CD14-positive monocyte (primary cell): ENCODE measurements around the gene CHID1. TPM values are rescaled to one million over a fixed set of nuclear protein-coding genes. Genes with fewer than 3 reads are reported as not detected.
A peak's percentile ranks its signal among the peaks of the same experiment; 100 is the strongest.

Experiments
- DNase-seq, 3 donors: peaks; one replicate each; pipeline ENCODE4 v3.0.0-alpha.2; 2011 to 2022
- H2AFZ ChIP-seq: 2 replicates; pipeline ENCODE4 v1.6.0; 2012; ENCODE audit warnings: mild to moderate bottlenecking, low read depth, low read length, inconsistent platforms; ENCODE audit not compliant: insufficient read depth, poor library complexity, severe bottlenecking
- H3K27ac ChIP-seq, 2 donors: 1 replicate in 1 of 2; 2 replicates in 1 of 2; pipeline ENCODE4 v1.5.1; 2012 to 2013; ENCODE audit warnings: low read length in 2 of 2, control low read depth in 1 of 2, inconsistent platforms in 1 of 2, low read depth in 1 of 2, mild to moderate bottlenecking in 1 of 2
- H3K27me3 ChIP-seq, 2 donors: one replicate each; pipeline versions ENCODE4 v1.6.0 to v1.6.1; 2011 to 2013; ENCODE audit warnings: low read length in 2 of 2; ENCODE audit not compliant: control insufficient read depth in 2 of 2, insufficient read depth in 2 of 2
- H3K36me3 ChIP-seq, 2 donors: replicated peaks in 1 of 2; 1 replicate in 1 of 2; 2 replicates in 1 of 2; pipeline versions ENCODE4 v1.5.1 to v1.6.1; 2012 to 2013; ENCODE audit warnings: low read length in 2 of 2, control low read depth in 1 of 2, inconsistent platforms in 1 of 2, mild to moderate bottlenecking in 1 of 2; ENCODE audit not compliant: insufficient read depth in 2 of 2, control insufficient read depth in 1 of 2
- H3K4me1 ChIP-seq, 2 donors: 1 replicate in 1 of 2; 2 replicates in 1 of 2; pipeline versions ENCODE4 v1.5.1 to v1.6.1; 2012 to 2013; ENCODE audit warnings: low read length in 2 of 2, control low read depth in 1 of 2, inconsistent platforms in 1 of 2, mild to moderate bottlenecking in 1 of 2, moderate library complexity in 1 of 2; ENCODE audit not compliant: insufficient read depth in 2 of 2, control insufficient read depth in 1 of 2
- H3K4me2 ChIP-seq: replicated peaks from 2 replicates; pipeline ENCODE3; 2012; ENCODE audit warnings: low read length, moderate library complexity, mild to moderate bottlenecking; ENCODE audit not compliant: poor library complexity, severe bottlenecking; ENCODE audit errors: extremely low read depth
- H3K4me3 ChIP-seq, 3 experiments: fragments of 200-600 bp in 1 of 3; sonication (generic) in 1 of 3; replicated peaks in 1 of 3; 1 replicate in 2 of 3; 2 replicates in 1 of 3; pipeline ENCODE4 v1.5.1; 2011 to 2013; ENCODE audit warnings: low read length in 3 of 3, mild to moderate bottlenecking in 3 of 3, control low read depth in 2 of 3, low read depth in 2 of 3, inconsistent platforms in 1 of 3, moderate library complexity in 1 of 3
- H3K79me2 ChIP-seq: 2 replicates; pipeline ENCODE4 v1.6.0; 2012; ENCODE audit warnings: mild to moderate bottlenecking, control low read depth, inconsistent platforms, low read length, moderate library complexity; ENCODE audit not compliant: insufficient read depth
- H3K9ac ChIP-seq: 2 replicates; pipeline ENCODE4 v1.6.0; 2017; ENCODE audit warnings: low read length, mild to moderate bottlenecking; ENCODE audit not compliant: insufficient read depth, poor library complexity, severe bottlenecking
- H3K9me3 ChIP-seq, 2 donors: replicated peaks in 1 of 2; 1 replicate in 1 of 2; 2 replicates in 1 of 2; pipeline versions ENCODE4 v1.5.1 to v1.6.1; 2012 to 2013; ENCODE audit warnings: low read length in 2 of 2, control low read depth in 1 of 2; ENCODE audit not compliant: control insufficient read depth in 1 of 2, insufficient read depth in 1 of 2
- H4K20me1 ChIP-seq: 2 replicates; pipeline ENCODE4 v1.6.0; 2012; ENCODE audit warnings: mild to moderate bottlenecking, low read length, control low read depth, moderate library complexity; ENCODE audit not compliant: insufficient read depth
- H3K27ac Mint-ChIP-seq, 7 donors: one replicate each; pipeline ENCODE4 v1.8.0; 2020; ENCODE audit warnings: mild to moderate bottlenecking in 7 of 7, mixed read lengths in 7 of 7, moderate library complexity in 6 of 7, inconsistent platforms in 2 of 7
- H3K27me3 Mint-ChIP-seq, 3 donors: one replicate each; pipeline ENCODE4 v1.8.0; 2021 to 2022; ENCODE audit warnings: low read depth in 3 of 3, mild to moderate bottlenecking in 3 of 3, mixed read lengths in 3 of 3, moderate library complexity in 3 of 3, inconsistent platforms in 1 of 3
- H3K36me3 Mint-ChIP-seq, 2 donors: one replicate each; pipeline ENCODE4 v1.8.0; 2020; ENCODE audit warnings: mixed read lengths in 2 of 2, inconsistent platforms in 1 of 2, mild to moderate bottlenecking in 1 of 2
- H3K4me1 Mint-ChIP-seq: one replicate; pipeline ENCODE4 v1.8.0; 2020; ENCODE audit warnings: mild to moderate bottlenecking, mixed read lengths
- H3K4me3 Mint-ChIP-seq, 2 donors: one replicate each; pipeline ENCODE4 v1.8.0; 2020; ENCODE audit warnings: mild to moderate bottlenecking in 2 of 2, mixed read lengths in 2 of 2, moderate library complexity in 1 of 2
- H3K9me3 Mint-ChIP-seq, 7 donors: one replicate each; pipeline ENCODE4 v1.8.0; 2020 to 2022; ENCODE audit warnings: mixed read lengths in 7 of 7, mild to moderate bottlenecking in 6 of 7, moderate library complexity in 6 of 7, inconsistent platforms in 2 of 7
- CTCF ChIP-seq: fragments of 200-600 bp; IDR thresholded peaks from one replicate; pipeline ENCODE4 v1.8.0; 2022; ENCODE audit warnings: antibody characterized with exemption, mild to moderate bottlenecking
- WGBS: methylation state at CpG from one replicate; pipeline ENCODE4 v1.1.5; 2013; ENCODE audit warnings: missing lambda C conversion rate; ENCODE audit not compliant: insufficient coverage; 5-methylcytosine and 5-hydroxymethylcytosine counted together
- intact Hi-C, 2 donors: fragments of 100-400 bp; cut with micrococcal nuclease; formaldehyde crosslinking; loops; one replicate each; pipeline versions ENCODE4 v1.15.0 to v1.15.1; 2023
- polyA plus RNA-seq, 3 donors: library from polyadenylated mRNA; depleted of rRNA in 1 of 3; unstranded in 2 of 3; stranded (reverse) in 1 of 3; fragments of 300-500 nt in 2 of 3; fragments of >200 nt in 1 of 3; fragmentation: Illumina TruSeq in 2 of 3; gene quantifications; 1 replicate in 2 of 3; 2 replicates in 1 of 3; pipeline ENCODE4 v1.2.3, GENCODE V29; 2012 to 2021

Gene CHID1
- polyA plus RNA-seq, 3 donors, result 23.2 to 45.4 (median 45.0) TPM

GRCh38 chr11:869399-870126 lies 41.0 kb downstream of the CHID1 start:
- no peak overlapping the region for H2AFZ ChIP-seq
- H3K4me2 ChIP-seq, result no peak overlapping the region
- H3K27me3 Mint-ChIP-seq, result peaks cover 0 to 2% (median 2%) of the 10 kb centered on the region in 3 donors
- no peaks in the 10 kb centered on the region for H3K27me3 ChIP-seq
- no peaks in the 10 kb centered on the region for H3K79me2 ChIP-seq
- H3K36me3 Mint-ChIP-seq, result peaks cover 4 to 7% of the 10 kb centered on the region in 2 donors
- H3K36me3 ChIP-seq, result peaks cover 0 to 6% of the 10 kb centered on the region in 2 donors
- no peak overlapping the region for H3K4me3 ChIP-seq
- H4K20me1 ChIP-seq, result no peaks in the 10 kb centered on the region
- WGBS, result 99% methylated on average over 17 of the region's 25 CpGs
- H3K4me3 Mint-ChIP-seq, result no peak overlapping the region
- TF ChIP-seq CTCF, result no peak
- intact Hi-C loops, result no loop called here
- no peaks in the 10 kb centered on the region for H3K9me3 Mint-ChIP-seq
- H3K27ac Mint-ChIP-seq, result no peak overlapping the region
- no peak for DNase-seq
- no peaks in the 10 kb centered on the region for H3K4me1 Mint-ChIP-seq
- no peak overlapping the region for H3K27ac ChIP-seq
- H3K4me1 ChIP-seq, result no peaks in the 10 kb centered on the region
- H3K9ac ChIP-seq, result no peak overlapping the region
- no peaks in the 10 kb centered on the region for H3K9me3 ChIP-seq

- peaks cover 0 to 2% (median 2%) of the 10 kb centered on the region in 3 donors for H3K27me3 Mint-ChIP-seq
- Histone ChIP-seq H3K27me3 (no peaks in the 10 kb centered on the region), H3K9me3 (no peaks in the 10 kb centered on the region), H3K4me1 (no peaks in the 10 kb centered on the region), H3K27ac (no peak overlapping the region), H3K79me2 (no peaks in the 10 kb centered on the region), H3K36me3 (peaks cover 3 to 6% of the 10 kb centered on the region in 2 donors), H3K9ac (no peak overlapping the region), H3K4me2 (no peak overlapping the region), H4K20me1 (no peaks in the 10 kb centered on the region), H3K4me3 (no peak overlapping the region), H2AFZ (no peak overlapping the region)
- intact Hi-C loops, result no loop called here
- 95% methylated on average over 7 of the region's 12 CpGs for WGBS
- peaks cover 2 to 7% of the 10 kb centered on the region in 2 donors for H3K36me3 Mint-ChIP-seq
- peak overlapping the region in 1 of 7 donors; percentile 79 for H3K27ac Mint-ChIP-seq
- H3K4me1 Mint-ChIP-seq, result no peaks in the 10 kb centered on the region
- no peaks in the 10 kb centered on the region for H3K9me3 Mint-ChIP-seq
- no peak overlapping the region for H3K4me3 Mint-ChIP-seq
- DNase-seq, result no peak
- TF ChIP-seq CTCF, result no peak
Observed at GRCh38 chr11:868802-869201, 41.8 kb downstream of the CHID1 start.
